Stimulated activated CD4-positive, alpha-beta T cell treated with anti-CD3 and anti-CD28 coated beads, Interleukin-15, amount 100 ng/mL, for 48 hours (primary cell): ENCODE results near the gene PGAP6.

Experiments used
- DNase-seq, 2 donors: peaks; one replicate each; pipeline ENCODE4 v3.0.0-alpha.2; 2020; ENCODE audit warnings: low read depth in 2 of 2

PGAP6 gene

DNA sequence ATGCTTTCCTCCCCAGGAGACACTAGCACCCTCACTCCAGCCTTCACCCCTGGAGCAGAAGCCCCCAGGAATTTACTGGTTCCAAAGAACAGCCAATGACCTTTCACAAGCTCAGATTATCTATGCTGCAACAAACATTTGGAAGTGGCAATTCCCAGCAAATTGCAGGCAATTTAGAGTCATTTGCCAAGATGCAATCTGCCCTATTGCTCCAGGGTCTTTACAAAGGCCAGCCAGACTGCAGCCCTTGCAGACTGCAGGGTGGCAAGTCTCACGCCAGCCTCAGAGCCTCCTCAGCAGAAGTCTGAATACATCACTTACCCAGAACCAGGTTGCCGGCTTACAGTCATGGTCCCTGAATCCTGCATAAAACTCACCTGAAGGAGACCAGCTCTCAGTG is 51.0 kb downstream of the PGAP6 start:
- no peak for DNase-seq

DNA sequence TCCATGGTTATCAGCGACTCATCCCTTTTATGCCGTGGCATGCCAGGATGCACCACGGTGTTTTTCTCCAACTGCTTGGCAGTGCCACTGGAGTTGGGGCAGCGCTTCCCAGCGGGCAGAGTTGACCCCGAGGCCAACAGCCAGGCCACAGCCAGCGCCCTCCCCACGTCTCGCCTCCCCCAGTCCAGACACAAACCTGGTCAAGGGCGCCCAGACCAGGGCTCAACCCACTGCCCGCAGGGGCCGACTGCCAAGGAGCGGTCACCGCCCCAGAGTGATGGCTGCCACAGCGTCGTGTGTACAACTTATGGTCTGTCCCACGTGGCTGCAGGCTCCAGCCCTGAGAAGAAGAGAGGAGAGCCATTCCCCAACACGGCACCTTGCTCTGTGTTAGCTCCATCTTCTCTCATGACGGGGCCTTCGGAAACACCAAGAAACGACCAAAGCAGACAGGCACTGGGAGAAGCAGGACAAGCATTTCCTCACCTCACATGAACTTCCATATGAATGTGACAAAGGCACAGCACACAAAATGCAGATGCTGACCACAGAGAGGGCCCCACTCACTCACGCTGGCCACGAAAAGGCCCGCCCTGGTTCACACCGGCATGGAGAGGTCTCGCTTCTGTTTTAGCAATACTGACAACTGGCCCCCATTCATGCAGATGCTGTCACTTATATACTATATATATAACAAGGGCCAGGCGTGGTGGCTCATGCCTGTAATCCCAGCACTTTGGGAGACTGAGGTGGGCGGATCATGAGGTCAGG is 56.2 kb downstream of the PGAP6 start:
- no peak for DNase-seq

DNA sequence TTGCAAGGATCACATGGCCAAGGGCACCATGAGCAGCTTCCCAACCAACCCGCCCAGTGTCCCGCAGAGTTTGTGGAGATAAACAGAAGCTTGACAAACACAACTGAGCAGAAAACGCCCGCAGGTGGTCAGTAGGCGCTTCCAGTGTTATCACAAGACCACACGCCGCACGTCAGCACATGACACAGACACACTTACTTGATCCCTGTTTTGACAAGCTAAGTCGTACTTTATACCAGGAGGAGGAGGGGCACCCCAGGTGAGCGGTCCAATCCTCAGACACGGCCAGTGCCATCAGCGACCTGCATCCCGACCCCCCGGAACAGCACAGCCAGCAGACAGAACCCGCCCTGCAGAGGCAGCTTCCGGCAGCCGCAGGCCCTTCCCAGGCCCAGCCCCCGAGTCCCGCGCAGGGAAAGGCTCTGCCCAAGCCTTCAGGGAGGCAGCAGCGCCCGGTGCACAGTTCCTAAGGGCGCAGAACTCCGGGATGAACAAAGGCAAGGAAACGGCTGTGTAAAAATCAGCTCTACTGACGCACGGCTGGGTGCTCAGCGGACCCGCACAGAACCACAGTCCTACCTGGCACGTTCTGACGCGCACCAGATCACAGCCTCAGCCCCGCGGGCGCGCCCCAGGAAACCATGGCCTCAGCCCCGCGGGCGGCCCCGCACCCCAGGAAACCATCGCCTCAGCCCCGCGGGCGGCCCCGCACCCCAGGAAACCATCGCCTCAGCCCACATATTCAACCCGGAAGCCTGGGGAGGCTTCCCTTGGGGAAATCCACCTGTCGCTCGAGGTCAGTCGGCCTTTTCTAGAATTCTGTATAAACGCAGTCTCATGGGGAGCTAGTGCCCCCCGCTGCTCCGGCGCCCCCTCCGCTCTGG is 57.1 kb downstream of the PGAP6 start:
- DNase-seq = peak in 1 of 2 donors; percentile 27

DNA sequence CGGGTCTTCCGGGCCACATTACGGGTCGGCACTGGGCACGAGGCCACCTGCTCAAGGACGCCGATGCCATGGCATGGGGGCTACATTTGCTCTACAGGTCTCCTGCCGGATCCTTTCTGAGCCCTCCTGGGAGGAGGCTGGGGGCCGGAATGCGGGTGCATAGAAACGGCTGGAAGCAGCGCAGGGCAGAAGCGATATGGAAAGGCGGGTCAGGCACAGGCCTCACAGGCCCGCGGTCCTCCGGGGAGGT is 57.7 kb downstream of the PGAP6 start:
- DNase-seq = no peak

DNA sequence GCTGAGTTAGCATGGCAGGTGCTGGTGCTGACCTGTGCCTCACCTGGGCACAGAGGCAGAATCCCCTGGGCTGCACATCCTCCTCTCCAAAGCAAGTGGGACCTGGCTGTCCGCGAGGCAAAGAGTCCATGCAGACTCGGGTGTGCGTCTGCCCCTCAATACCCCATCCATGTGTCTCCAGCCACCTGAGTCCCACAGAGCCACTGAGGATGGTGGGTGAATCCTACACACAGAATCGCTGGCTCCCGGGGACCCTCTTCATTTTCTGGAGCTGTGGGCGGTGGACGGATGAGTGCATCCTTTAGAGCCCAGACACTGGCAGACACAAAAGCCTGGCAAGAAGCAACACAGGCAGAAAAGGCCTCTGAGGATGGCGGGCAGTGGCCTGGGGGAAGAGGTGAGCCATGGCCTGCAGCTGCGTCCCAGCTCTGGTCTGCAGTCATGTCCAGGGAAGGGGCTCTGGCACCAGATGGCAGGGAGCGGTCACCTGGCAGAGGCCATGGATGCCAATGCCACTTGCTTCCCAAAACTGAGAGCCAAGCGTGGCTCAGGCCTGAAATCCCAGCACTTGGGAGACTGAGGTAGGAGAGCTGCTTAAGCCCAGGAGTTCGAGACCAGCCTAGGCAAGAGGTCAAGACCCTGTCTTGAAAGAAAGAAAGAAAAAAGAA is 59.2 kb downstream of the PGAP6 start:
- DNase-seq = no peak

DNA sequence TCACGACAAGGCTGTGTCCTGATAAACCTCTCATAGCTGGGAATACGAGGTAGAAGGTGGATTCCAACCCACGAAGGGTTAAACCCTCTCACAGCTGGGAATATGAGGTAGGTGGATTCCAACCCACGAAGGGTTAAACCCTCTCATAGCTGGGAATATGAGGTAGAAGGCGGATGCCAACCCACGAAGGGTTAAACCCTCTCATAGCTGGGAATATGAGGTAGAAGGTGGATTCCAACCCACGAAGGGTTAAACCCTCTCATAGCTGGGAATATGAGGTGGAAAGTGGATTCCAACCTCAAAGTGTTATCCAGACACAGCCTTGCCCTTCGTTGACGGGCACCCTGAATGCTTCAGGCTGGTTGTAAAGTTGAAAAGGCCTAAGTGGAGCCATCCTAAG is 60.2 kb downstream of the PGAP6 start:
- no peak for DNase-seq
